ENCODE data around the gene PSMG3. TPM values are rescaled to one million over a fixed set of nuclear protein-coding genes. Genes with fewer than 3 reads are reported as not detected.
A peak's percentile ranks its signal among the peaks of the same experiment; 100 is the strongest.

PSMG3 gene
- total RNA-seq, 1 donor from 2014 or later: 31.1 TPM

DNA sequence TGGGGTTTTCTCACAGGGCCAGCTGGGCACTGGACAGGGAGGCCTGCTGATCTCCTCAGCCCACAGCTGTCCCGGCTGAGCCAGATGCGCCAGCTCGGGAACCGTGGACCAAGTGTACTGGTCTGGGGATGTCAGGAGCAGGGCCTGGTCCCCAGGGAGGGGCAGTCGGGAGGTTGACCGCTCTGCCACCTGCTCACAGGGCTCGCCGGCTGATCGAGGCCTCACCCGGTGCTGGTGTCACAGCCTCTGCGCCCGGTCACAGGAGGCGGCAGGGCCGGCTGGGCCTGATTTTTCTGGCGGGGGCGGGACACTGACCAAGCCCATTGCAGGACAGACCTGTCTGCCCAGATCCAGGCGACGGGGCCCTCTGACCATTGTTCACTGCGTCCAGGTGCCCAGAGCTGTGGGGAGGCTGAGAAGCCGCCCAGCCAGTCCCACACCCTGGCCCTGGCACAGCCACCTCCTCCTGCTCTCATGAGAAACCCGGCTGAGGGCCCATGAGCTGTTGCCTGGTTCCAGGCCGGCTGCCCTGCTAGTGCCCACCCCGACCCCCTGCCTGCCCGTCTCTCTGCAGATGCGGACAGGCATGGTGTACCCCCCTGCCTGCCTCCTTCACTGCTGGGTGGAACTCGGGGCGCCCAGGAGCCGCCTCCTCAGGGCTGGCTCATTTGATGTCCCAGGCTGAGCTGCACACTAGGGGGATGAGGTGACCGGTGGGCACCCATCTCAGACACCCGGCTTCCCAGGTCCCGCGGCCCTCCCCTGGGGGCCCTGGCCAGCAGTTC, 10.8 kb downstream of the PSMG3 start:
- no peak overlapping the region for H2AFZ ChIP-seq (replicated peaks)
- no peak overlapping the region for H3K4me3 ChIP-seq

GRCh38 chr7:1558181-1558811, 11.5 kb downstream of the PSMG3 start:
- H3K36me3 Mint-ChIP-seq: no peaks in the 10 kb centered on the region
- no peak overlapping the region for H3K4me3 Mint-ChIP-seq
- H3K4me2 ChIP-seq: no peak overlapping the region
- H3K79me2 ChIP-seq (ENCODE audit: low read depth): no peaks in the 10 kb centered on the region
- no peaks in the 10 kb centered on the region for H3K9me3 Mint-ChIP-seq
- no peaks in the 10 kb centered on the region for H3K9me3 ChIP-seq (ENCODE audit: low read depth)
- no peak overlapping the region for H2AFZ ChIP-seq (replicated peaks)
- TF ChIP-seq EZH2phosphoT487 (IDR thresholded peaks at IDR 0.05) (no peak), CTCF (IDR thresholded peaks at IDR 0.05) (peak; percentile 7), EZH2 (IDR thresholded peaks at IDR 0.05) (no peak)
- no peak overlapping the region for H3K27ac ChIP-seq
- H3K4me1 ChIP-seq: peaks cover 5% of the 10 kb centered on the region
- peak overlapping the region; percentile 78 for H3K27ac Mint-ChIP-seq
- no peaks in the 10 kb centered on the region for H3K36me3 ChIP-seq
- DNase-seq (ENCODE audit: low spot score): no peak
- no peak overlapping the region for H3K9ac ChIP-seq
- H3K4me1 Mint-ChIP-seq: peaks cover 7% of the 10 kb centered on the region
- H4K20me1 ChIP-seq (ENCODE audit: low read depth): no peaks in the 10 kb centered on the region
- H3F3A ChIP-seq (ENCODE audit: low read depth): no peaks in the 10 kb centered on the region
- no peaks in the 10 kb centered on the region for H3K27me3 ChIP-seq
- H3K4me3 ChIP-seq: no peak overlapping the region
- H3K27me3 Mint-ChIP-seq (ENCODE audit: insufficient read depth, low read depth): no peaks in the 10 kb centered on the region

More for the DNA sequence above, 10.8 kb downstream of the PSMG3 start:
- no peaks in the 10 kb centered on the region for H3K9me3 Mint-ChIP-seq
- H3K36me3 Mint-ChIP-seq: no peaks in the 10 kb centered on the region
- H3K4me1 ChIP-seq: peaks cover 5% of the 10 kb centered on the region
- H3K27me3 ChIP-seq: no peaks in the 10 kb centered on the region
- no peaks in the 10 kb centered on the region for H3K9me3 ChIP-seq (ENCODE audit: low read depth)
- H3K79me2 ChIP-seq (ENCODE audit: low read depth): no peaks in the 10 kb centered on the region
- TF ChIP-seq EZH2phosphoT487 (IDR thresholded peaks at IDR 0.05) (no peak), EZH2 (IDR thresholded peaks at IDR 0.05) (no peak), CTCF (IDR thresholded peaks at IDR 0.05) (no peak)
- H3F3A ChIP-seq (ENCODE audit: low read depth): no peaks in the 10 kb centered on the region
- no peaks in the 10 kb centered on the region for H3K36me3 ChIP-seq
- H3K27ac ChIP-seq: no peak overlapping the region
- no peaks in the 10 kb centered on the region for H4K20me1 ChIP-seq (ENCODE audit: low read depth)
- no peak overlapping the region for H3K4me2 ChIP-seq
- no peak overlapping the region for H3K4me3 Mint-ChIP-seq
- DNase-seq (ENCODE audit: low spot score): no peak
- no peak overlapping the region for H3K9ac ChIP-seq
- peaks cover 7% of the 10 kb centered on the region for H3K4me1 Mint-ChIP-seq
- H3K27ac Mint-ChIP-seq: no peak overlapping the region
- H3K27me3 Mint-ChIP-seq (ENCODE audit: insufficient read depth, low read depth): no peaks in the 10 kb centered on the region

- H4K20me1 ChIP-seq (ENCODE audit: low read depth): no peaks in the 10 kb centered on the region
- peak overlapping the region; percentile 78 for H3K27ac Mint-ChIP-seq
- no peak for DNase-seq (ENCODE audit: low spot score)
- H3K4me3 Mint-ChIP-seq: no peak overlapping the region
- peaks cover 7% of the 10 kb centered on the region for H3K4me1 Mint-ChIP-seq
- H3K9ac ChIP-seq: no peak overlapping the region
- no peaks in the 10 kb centered on the region for H3K27me3 ChIP-seq
- no peak overlapping the region for H3K4me2 ChIP-seq
- peaks cover 5% of the 10 kb centered on the region for H3K4me1 ChIP-seq
- no peaks in the 10 kb centered on the region for H3K36me3 Mint-ChIP-seq
- H3F3A ChIP-seq (ENCODE audit: low read depth): no peaks in the 10 kb centered on the region
- H3K4me3 ChIP-seq: no peak overlapping the region
- H3K27me3 Mint-ChIP-seq (ENCODE audit: insufficient read depth, low read depth): no peaks in the 10 kb centered on the region
- TF ChIP-seq EZH2phosphoT487 (IDR thresholded peaks at IDR 0.05): no peak
- TF ChIP-seq CTCF (IDR thresholded peaks at IDR 0.05): no peak
- no peak for TF ChIP-seq EZH2 (IDR thresholded peaks at IDR 0.05)
- H3K27ac ChIP-seq: no peak overlapping the region
- H3K79me2 ChIP-seq (ENCODE audit: low read depth): no peaks in the 10 kb centered on the region
- H2AFZ ChIP-seq (replicated peaks): no peak overlapping the region
- no peaks in the 10 kb centered on the region for H3K9me3 Mint-ChIP-seq
- no peaks in the 10 kb centered on the region for H3K9me3 ChIP-seq (ENCODE audit: low read depth)
- no peaks in the 10 kb centered on the region for H3K36me3 ChIP-seq
Observed at GRCh38 chr7:1557771-1558170, 12.1 kb downstream of the PSMG3 start.

Data from neural progenitor cell (in vitro differentiated cells).